DOHH2 (cell line): ENCODE measurements around the gene GALNS.

Source experiments
- H3F3A ChIP-seq: fragments of 200-600 bp; sonication (generic), shearing (Covaris generic); 2 replicates; pipeline ENCODE4 v1.6.0; 2016; ENCODE audit warnings: antibody characterized with exemption, mild to moderate bottlenecking; ENCODE audit not compliant: control insufficient read depth, insufficient read depth
- H3K27ac ChIP-seq: fragments of 200-600 bp; sonication (generic); 2 replicates; pipeline ENCODE4 v1.5.1; 2014; ENCODE audit warnings: low read depth, mild to moderate bottlenecking, low read length, moderate library complexity
- H3K27me3 ChIP-seq: fragments of 200-600 bp; sonication (generic); 2 replicates; pipeline ENCODE4 v1.6.1; 2014; ENCODE audit warnings: mild to moderate bottlenecking, low read length, mixed read lengths; ENCODE audit not compliant: control insufficient read depth
- H3K36me3 ChIP-seq: fragments of 200-600 bp; sonication (generic); 2 replicates; pipeline ENCODE4 v1.6.1; 2014; ENCODE audit warnings: mild to moderate bottlenecking, low read length, moderate library complexity, mixed read lengths; ENCODE audit not compliant: control insufficient read depth
- H3K4me1 ChIP-seq: fragments of 200-600 bp; sonication (generic); 2 replicates; pipeline ENCODE4 v1.6.1; 2014; ENCODE audit warnings: mild to moderate bottlenecking, low read length, mixed read lengths; ENCODE audit not compliant: control insufficient read depth
- H3K4me2 ChIP-seq: fragments of 200-600 bp; sonication (generic); 2 replicates; pipeline ENCODE4 v1.6.0; 2014; ENCODE audit warnings: mild to moderate bottlenecking, low read length, moderate library complexity
- H3K4me3 ChIP-seq: fragments of 200-600 bp; sonication (generic); 2 replicates; pipeline ENCODE4 v1.5.1; 2014; ENCODE audit warnings: mild to moderate bottlenecking, low read length, mixed read lengths
- H3K79me2 ChIP-seq: fragments of 200-600 bp; sonication (generic); 2 replicates; pipeline ENCODE4 v1.6.1; 2014; ENCODE audit warnings: mild to moderate bottlenecking, low read length, mixed read lengths; ENCODE audit not compliant: control insufficient read depth
- H3K9me2 ChIP-seq: fragments of 200-600 bp; sonication (generic); replicated peaks from 2 replicates; pipeline ENCODE4 v1.6.1; 2014; ENCODE audit warnings: mild to moderate bottlenecking, low read length, mixed read lengths; ENCODE audit not compliant: control insufficient read depth
- H3K9me3 ChIP-seq: fragments of 200-600 bp; sonication (generic); 2 replicates; pipeline ENCODE4 v1.6.1; 2014; ENCODE audit warnings: antibody characterized with exemption, low read length, mixed read lengths; ENCODE audit not compliant: control insufficient read depth, insufficient read depth
- H4K20me1 ChIP-seq: fragments of 200-600 bp; sonication (generic); 2 replicates; pipeline ENCODE4 v1.6.0; 2014; ENCODE audit warnings: low read depth, mild to moderate bottlenecking, antibody characterized with exemption, low read length, moderate library complexity; ENCODE audit not compliant: control insufficient read depth, insufficient read depth
- CTCF ChIP-seq: fragments of 200-600 bp; sonication (generic); IDR thresholded peaks from one replicate; pipeline ENCODE4 v1.5.1; 2014; ENCODE audit warnings: antibody characterized with exemption, mild to moderate bottlenecking, low read depth, low read length; ENCODE audit not compliant: poor library complexity, severe bottlenecking
- EZH2phosphoT487 ChIP-seq: fragments of 200-600 bp; sonication (generic); IDR thresholded peaks from 2 replicates; pipeline ENCODE4 v1.6.1; 2017; ENCODE audit warnings: borderline replicate concordance, mild to moderate bottlenecking, antibody characterized with exemption, low read length, moderate library complexity, mixed read lengths

The GALNS gene

GRCh38 chr16:88901718-88902337, 45.1 kb upstream of the GALNS start:
- Histone ChIP-seq H4K20me1 (peaks cover 19% of the 10 kb centered on the region; the same call in 1 of the 2 replicates), H3K4me3 (no peak overlapping the region), H3K4me1 (peaks cover 11% of the 10 kb centered on the region), H3K27ac (no peak overlapping the region), H3K4me2 (no peak overlapping the region), H3F3A (no peaks in the 10 kb centered on the region), H3K9me2 (no peaks in the 10 kb centered on the region), H3K79me2 (peaks cover 38% of the 10 kb centered on the region), H3K36me3 (peaks cover 58% of the 10 kb centered on the region), H3K27me3 (no peaks in the 10 kb centered on the region), H3K9me3 (no peaks in the 10 kb centered on the region)
- TF ChIP-seq CTCF (no peak), EZH2phosphoT487 (no peak)

- H3K79me2 ChIP-seq = peaks cover 26% of the 10 kb centered on the region
- peaks cover 70% of the 10 kb centered on the region for H3K36me3 ChIP-seq
- no peak for TF ChIP-seq CTCF
- no peak for TF ChIP-seq EZH2phosphoT487
- H3K9me2 ChIP-seq = no peaks in the 10 kb centered on the region
- peaks cover 3% of the 10 kb centered on the region for H3K4me1 ChIP-seq
- H3K4me2 ChIP-seq = no peak overlapping the region
- H3K27me3 ChIP-seq = no peaks in the 10 kb centered on the region
- H3F3A ChIP-seq = no peaks in the 10 kb centered on the region
- no peaks in the 10 kb centered on the region for H3K9me3 ChIP-seq
- H4K20me1 ChIP-seq = peaks cover 13% of the 10 kb centered on the region; the same call in 1 of the 2 replicates
- H3K27ac ChIP-seq = no peak overlapping the region
- H3K4me3 ChIP-seq = no peak overlapping the region
Observed at GRCh38 chr16:88900662-88901052, 43.9 kb upstream of the GALNS start.

GRCh38 chr16:88899901-88900661, 43.3 kb upstream of the GALNS start:
- Histone ChIP-seq H3K79me2 (peaks cover 22% of the 10 kb centered on the region), H4K20me1 (peaks cover 11% of the 10 kb centered on the region; the same call in 1 of the 2 replicates), H3K4me2 (no peak overlapping the region), H3K4me1 (no peaks in the 10 kb centered on the region), H3K27me3 (no peaks in the 10 kb centered on the region), H3K9me2 (no peaks in the 10 kb centered on the region), H3K27ac (no peak overlapping the region), H3K4me3 (no peak overlapping the region), H3K9me3 (peaks cover under 1% of the 10 kb centered on the region; the same call in 1 of the 2 replicates), H3K36me3 (peaks cover 71% of the 10 kb centered on the region), H3F3A (no peaks in the 10 kb centered on the region)
- TF ChIP-seq EZH2phosphoT487 (no peak), CTCF (no peak)
